GM15510 (cell line): ENCODE results near the gene SERF2.

ENCODE experiments used
- POLR2A ChIP-seq: IDR thresholded peaks from 3 replicates; pipeline ENCODE4 v1.6.1; 2011; ENCODE audit warnings: borderline replicate concordance; ENCODE audit not compliant: insufficient read length; ENCODE audit errors: extremely low read depth

The SERF2 gene

GRCh38 chr15:43791993-43792760 is at the start of gene SERF2:
Gene SERF2 (plus strand): TSS chr15:43792320. CDS start chr15:43792377, 57 bp downstream.
- TF ChIP-seq POLR2A, result peak; percentile 94

- peak; percentile 80 for TF ChIP-seq POLR2A
These were observed 45.7 kb upstream of the SERF2 start, which contains the start of gene PDIA3 for GRCh38 chr15:43746245-43746902. Gene PDIA3 (plus strand): TSS chr15:43746438. CDS start chr15:43746540, 102 bp downstream.

DNA sequence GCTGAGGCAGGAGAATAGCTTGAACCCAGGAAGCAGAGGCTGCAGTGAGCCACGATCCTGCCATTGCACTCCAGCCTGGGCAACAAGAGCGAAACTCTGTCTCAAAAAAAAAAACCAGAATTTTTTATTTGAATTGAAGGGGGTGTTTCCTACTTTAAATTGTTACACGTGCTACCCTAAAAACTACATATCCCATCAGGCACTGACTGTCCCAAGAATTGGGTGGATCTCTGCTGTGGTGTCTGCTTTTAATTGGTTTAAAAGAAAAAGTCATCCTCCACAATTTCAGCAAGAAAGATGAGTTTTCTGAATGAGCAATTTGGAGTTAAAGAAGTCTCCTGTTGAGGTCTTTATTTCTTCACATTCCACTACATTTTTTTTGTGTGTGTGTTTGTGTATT is 43.7 kb upstream of the SERF2 start:
- no peak for TF ChIP-seq POLR2A

- TF ChIP-seq POLR2A, result no peak
These were observed 42.3 kb upstream of the SERF2 start for GRCh38 chr15:43749690-43750345.

DNA sequence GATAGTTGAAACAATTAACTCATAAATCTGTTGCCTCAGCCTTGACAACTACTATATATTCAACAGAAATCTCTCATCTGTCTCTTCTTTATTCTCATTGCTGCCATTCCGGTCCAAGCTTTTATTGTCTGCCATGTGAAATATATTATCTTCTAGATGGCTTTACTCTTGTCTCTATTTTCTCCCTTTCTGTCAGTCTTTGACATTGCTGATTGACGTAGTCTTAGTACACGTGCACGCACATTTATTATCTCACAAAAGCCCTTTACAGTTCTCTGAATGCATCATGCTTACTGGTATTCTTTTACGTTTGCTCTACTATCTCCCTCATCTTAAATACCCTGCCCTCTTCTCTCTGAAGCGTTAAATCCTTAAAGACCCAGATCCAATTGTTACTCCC is 40.2 kb upstream of the SERF2 start:
- TF ChIP-seq POLR2A, result no peak

- no peak for TF ChIP-seq POLR2A
These were observed 29.3 kb upstream of the SERF2 start for GRCh38 chr15:43762824-43763223.

DNA sequence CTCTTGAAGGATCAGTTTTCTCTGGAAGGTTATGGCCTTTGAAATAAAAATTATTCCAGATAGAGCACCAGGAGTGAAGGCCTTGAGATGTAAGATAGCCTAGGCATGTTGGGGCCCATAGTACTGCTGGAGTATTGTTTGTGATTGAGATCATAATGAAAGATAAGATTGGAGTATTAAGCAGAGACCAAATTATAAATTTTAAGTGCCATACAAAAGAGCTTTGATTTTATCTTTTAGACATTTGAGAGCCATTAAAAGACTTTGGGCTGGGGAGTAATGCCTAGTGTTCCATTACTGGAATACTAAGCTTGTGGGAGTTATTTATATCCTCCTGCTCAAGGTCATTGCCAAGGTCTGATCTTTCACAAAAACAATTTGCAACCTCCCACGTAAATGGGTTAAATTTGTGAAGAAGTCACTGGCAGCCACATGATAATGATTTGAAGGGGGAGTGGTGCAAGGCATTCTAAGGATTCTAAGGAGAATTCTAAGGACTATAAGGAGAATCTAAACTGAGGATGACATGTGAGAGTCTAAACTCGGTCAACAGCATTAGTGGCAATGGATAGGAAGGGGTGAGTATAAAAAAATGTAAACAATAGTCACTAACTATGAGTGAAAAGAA is 28.2 kb upstream of the SERF2 start:
- no peak for TF ChIP-seq POLR2A

- TF ChIP-seq POLR2A, result no peak
These were observed 22.4 kb upstream of the SERF2 start for GRCh38 chr15:43769584-43770228.

- no peak for TF ChIP-seq POLR2A
These were observed 20.3 kb upstream of the SERF2 start for GRCh38 chr15:43771816-43772215.

DNA sequence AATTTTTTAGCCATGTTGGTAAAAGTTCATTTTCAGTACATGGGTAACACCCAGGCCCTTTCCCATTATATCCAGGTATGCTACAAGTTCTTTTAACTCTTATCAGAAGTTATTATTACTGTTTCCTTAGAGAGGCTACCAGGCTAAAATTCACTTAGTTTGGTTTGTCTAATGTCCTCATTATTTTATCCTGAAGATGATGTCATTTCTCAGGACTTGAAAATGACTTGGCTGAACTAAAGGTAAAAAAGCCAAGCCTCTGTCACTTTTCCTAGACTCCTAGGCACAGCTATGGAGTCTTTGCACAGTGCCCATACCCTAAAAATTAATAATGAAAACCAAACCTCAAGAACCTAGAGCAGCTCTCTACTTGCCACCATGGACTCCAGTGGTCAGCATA is 19.5 kb upstream of the SERF2 start:
- TF ChIP-seq POLR2A, result no peak

DNA sequence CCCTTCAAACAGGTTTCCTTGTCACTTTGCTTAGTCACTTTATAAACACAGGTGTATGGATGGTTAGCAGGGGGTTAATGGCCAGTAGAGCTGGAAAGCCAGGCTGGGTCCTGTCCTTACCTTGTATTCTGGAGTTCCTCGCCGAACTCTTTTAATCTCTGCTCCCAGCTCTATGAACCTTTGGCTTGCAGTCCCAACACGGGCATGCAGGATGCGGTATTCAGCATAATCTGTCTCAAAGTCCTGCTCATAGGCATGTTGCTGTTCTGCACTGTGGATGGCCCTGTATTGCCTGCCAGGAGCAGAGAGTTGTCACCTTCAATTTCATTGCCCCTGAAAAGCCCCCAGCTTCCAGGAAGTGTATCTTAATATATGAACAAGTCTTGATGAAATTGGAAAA is 18.1 kb upstream of the SERF2 start:
- TF ChIP-seq POLR2A, result no peak

- no peak for TF ChIP-seq POLR2A
These were observed 16.6 kb upstream of the SERF2 start for GRCh38 chr15:43775411-43775965.

DNA sequence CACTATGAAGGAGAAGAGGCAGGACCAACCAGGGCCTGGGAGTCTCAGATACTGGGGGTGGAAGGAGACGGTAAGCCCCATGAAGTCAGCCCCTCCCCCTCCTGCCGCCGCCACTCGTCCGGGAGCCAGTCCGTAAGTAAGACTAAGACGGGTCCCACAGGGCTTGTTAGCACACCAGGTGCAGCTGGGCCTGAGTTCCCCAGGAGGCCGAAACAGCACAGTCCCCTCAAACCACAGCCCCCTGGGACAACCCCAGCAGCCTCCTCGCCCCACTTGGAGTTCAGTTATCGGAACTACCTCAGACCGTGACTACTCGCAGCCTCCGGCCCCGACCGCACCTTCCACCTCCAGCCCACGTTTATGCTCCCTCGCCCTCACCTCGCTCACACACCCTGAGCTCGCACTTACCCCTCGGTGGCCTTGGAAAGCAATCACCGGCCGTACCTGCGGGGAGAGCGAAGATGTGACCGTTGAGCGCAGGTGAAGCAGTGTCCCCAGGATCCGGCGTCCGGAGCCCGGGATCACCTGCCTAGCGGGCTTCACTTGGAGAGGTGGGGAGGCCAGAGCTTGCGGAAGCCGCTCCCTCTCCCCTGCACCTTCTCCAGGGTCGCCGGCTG is 15.9 kb upstream of the SERF2 start:
- TF ChIP-seq POLR2A, result peak; percentile 34
